Measurements from ENCODE around the gene SH3BP4. TPM values are rescaled to one million over a fixed set of nuclear protein-coding genes. Genes with fewer than 3 reads are reported as not detected.
A peak's percentile ranks its signal among the peaks of the same experiment; 100 is the strongest.
"Not testable (repeated sequence)": the region's sequence is repeated elsewhere in the genome, so short reads cannot be mapped to it uniquely, and the experiment has no call there.

The SH3BP4 gene
- total RNA-seq, 1 donor: 115 TPM

DNA sequence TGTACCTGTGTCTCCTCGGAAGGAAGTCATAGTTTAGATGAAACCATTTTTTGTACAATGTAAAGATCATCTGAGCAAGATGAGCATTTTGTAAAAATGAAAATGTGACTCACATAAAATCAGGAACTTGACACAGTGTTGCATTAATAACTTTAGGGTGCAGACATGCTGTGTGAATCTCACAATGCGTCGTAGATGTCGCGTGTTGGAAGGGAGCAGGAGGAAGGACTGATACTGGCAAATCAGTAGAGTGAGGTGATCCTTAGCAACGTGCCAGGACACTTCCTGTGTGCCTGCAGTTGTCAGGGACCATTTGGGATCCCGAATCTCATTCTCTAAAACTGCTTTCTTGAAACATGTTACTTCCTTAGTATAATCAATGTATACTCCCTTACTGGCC is 103.1 kb downstream of the SH3BP4 start:
- no peak for DNase-seq (ENCODE audit: low read depth)
- TF ChIP-seq, protein P1, sequence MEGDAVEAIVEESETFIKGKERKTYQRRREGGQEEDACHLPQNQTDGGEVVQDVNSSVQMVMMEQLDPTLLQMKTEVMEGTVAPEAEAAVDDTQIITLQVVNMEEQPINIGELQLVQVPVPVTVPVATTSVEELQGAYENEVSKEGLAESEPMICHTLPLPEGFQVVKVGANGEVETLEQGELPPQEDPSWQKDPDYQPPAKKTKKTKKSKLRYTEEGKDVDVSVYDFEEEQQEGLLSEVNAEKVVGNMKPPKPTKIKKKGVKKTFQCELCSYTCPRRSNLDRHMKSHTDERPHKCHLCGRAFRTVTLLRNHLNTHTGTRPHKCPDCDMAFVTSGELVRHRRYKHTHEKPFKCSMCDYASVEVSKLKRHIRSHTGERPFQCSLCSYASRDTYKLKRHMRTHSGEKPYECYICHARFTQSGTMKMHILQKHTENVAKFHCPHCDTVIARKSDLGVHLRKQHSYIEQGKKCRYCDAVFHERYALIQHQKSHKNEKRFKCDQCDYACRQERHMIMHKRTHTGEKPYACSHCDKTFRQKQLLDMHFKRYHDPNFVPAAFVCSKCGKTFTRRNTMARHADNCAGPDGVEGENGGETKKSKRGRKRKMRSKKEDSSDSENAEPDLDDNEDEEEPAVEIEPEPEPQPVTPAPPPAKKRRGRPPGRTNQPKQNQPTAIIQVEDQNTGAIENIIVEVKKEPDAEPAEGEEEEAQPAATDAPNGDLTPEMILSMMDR (IDR thresholded peaks at IDR 0.05; ENCODE audit: insufficient read depth, low read depth, low read length): no peak

DNA sequence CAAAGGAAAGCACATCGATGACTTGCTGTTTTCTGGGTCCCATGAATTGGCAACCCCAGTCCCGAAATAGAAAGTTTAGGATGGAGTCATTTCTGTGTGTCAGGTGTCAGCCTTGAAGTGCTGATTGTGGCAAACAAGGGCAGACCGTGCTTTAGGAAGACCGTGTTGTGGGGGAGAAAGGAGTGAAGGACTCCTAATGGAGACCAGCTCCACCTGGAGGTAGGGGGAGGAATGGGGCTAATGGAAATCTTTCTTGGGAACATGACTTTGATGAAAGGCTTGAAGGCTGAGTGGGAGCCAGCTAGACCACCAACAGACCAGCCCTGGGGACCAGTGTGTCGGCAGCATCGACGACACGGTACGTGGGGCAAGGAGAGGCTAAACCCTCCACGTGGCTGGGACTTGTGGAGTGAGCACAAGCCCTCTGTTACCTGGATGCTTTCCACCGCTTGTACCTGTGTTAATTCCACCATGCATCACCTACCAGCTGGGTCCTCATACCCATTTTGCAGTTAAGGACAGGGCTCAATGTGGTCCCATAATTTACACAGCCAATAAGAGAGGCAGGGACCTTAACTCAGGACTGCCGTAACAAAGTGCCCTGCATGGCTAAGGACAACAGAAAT is 104.2 kb downstream of the SH3BP4 start:
- peak; percentile 49 for DNase-seq (ENCODE audit: low read depth)
- TF ChIP-seq, protein P1 (IDR thresholded peaks at IDR 0.05; ENCODE audit: insufficient read depth, low read depth, low read length): peak; percentile 66
- H3K4me3 ChIP-seq (ENCODE audit: low read depth, low read length): no peak overlapping the region

More for the DNA sequence above, 103.1 kb downstream of the SH3BP4 start:
- no peak overlapping the region for H3K4me3 ChIP-seq (ENCODE audit: low read depth, low read length)

DNA sequence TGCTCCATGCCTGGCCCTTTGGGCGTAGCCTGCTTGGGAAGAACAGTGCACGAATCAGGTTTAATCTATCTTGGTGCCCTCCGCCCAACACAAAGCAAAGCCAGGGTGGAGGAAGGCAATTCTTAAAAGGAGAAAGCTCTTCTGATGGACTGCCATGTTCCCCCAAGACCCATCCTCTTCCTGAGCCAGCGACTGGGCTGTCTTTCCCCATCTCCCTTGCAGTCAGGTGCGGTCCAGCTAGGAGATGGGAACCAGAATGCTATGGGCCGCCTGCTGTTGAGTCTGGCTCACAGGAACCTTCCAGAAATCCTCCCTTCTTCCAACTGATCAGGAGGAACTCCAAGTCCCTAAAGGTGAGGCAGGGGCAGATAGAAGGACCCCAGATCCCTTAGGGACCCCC is 105.0 kb downstream of the SH3BP4 start:
- no peak overlapping the region for H3K4me3 ChIP-seq (ENCODE audit: low read depth, low read length)
- DNase-seq (ENCODE audit: low read depth): no peak
- TF ChIP-seq, protein P1 (IDR thresholded peaks at IDR 0.05; ENCODE audit: insufficient read depth, low read depth, low read length): no peak

DNA sequence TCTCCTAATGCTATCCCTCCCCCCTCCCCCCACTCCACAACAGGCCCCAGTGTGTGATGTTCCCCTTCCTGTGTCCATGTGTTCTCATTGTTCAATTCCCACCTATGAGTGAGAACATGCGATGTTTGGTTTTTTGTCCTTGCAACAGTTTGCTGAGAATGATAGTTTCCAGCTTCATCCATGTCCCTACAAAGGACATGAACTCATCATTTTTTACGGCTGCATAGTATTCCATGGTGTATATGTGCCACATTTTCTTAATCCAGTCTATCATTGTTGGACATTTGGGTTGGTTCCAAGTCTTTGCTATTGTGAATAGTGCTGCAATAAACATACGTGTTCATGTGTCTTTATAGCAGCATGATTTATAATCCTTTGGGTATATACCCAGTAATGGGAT is 105.8 kb downstream of the SH3BP4 start:
- DNase-seq (ENCODE audit: low read depth); H3K4me3 ChIP-seq (ENCODE audit: low read depth, low read length): not testable (repeated sequence)

DNA sequence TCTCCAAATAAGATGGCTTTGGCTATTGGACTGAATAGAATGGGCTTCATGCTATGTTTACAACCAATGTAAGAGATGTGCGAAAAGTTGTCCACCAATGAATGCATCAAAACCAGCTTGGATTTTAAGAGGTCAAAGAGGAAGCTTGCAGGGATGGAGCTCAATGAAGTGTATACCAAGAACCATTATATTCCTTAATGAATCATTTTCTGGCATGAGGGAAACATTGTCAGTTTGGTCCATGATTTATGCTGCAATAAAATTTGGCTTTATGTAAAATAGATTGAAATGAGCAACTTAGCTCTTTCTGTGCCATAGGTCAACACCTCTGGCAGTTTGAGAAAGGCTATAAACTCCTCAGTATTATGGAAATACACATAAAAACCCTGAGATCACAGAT is 107.3 kb downstream of the SH3BP4 start:
- TF ChIP-seq, protein P1 (IDR thresholded peaks at IDR 0.05; ENCODE audit: insufficient read depth, low read depth, low read length): no peak
- H3K4me3 ChIP-seq (ENCODE audit: low read depth, low read length): no peak overlapping the region
- no peak for DNase-seq (ENCODE audit: low read depth)

DNA sequence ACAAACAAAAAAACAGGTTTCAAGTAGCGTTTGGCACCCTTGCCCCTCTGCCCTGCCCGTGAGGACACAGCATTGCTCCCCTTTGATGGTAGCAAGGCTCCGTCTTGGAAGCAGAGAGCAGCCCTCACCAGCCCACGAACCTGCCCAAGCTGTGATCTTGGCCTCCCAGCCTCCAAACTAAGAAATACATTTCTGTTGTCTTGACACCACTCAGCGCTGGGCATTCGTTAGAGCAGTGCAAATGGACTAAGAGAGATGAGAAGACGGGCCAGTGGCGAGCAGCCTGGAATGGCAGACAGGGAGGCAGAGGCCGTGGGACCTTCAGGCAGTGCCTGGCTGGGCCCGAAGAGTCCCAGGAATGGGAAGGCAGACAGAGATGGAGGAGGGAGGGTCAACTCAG is 109.8 kb downstream of the SH3BP4 start:
- DNase-seq (ENCODE audit: low read depth): no peak
- TF ChIP-seq, protein P1 (IDR thresholded peaks at IDR 0.05; ENCODE audit: insufficient read depth, low read depth, low read length): no peak
- no peak overlapping the region for H3K4me3 ChIP-seq (ENCODE audit: low read depth, low read length)

DNA sequence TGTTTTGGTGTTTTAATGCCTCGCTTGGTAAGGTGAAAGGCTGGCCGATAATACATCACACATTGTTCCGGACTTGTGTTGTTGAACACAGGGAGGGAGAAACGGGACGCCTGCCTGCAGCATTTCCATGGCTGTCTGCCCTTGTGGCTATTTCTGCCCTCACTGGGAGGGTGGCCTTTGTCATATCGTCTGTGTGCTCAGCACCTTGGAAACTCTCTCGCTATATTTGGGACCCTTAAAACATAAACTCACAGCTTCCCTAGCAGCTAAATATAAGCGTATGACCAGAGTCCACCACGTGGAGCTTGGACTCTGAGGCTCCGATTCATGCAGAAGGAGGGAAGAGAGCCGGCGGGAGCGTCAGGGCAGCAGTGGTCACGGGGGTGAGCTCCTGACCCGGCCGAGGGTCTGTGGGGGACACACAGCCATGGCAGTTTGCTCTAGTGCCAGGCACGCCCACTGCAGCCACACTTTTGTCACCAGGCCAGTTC is 111.7 kb downstream of the SH3BP4 start:
- TF ChIP-seq, protein P1 (IDR thresholded peaks at IDR 0.05; ENCODE audit: insufficient read depth, low read depth, low read length): no peak
- H3K4me3 ChIP-seq (ENCODE audit: low read depth, low read length): no peak overlapping the region
- no peak for DNase-seq (ENCODE audit: low read depth)

All from fibroblast of villous mesenchyme (primary cell).